Lung (tissue), 12 donors: ENCODE data around the gene TRPC4. TPM values are rescaled to one million over a fixed set of nuclear protein-coding genes. Genes with fewer than 3 reads are reported as not detected.

Experiments used
- ATAC-seq: fragments of 200-7000 bp; cut with Tn5 transposase; one replicate; pipeline ENCODE4 v1.9.1; 2020; ENCODE audit warnings: moderate number of reproducible peaks; ENCODE audit not compliant: insufficient read depth, low FRiP score
- DNase-seq, 3 donors: peaks; one replicate each; pipeline ENCODE4 v3.0.0-alpha.2; 2013 to 2017
- H3K27ac ChIP-seq, 2 donors: one replicate each; pipeline ENCODE4 v1.5.1; 2013; ENCODE audit warnings: mild to moderate bottlenecking in 2 of 2, moderate library complexity in 2 of 2, control low read depth in 1 of 2, inconsistent platforms in 1 of 2, low read depth in 1 of 2, low read length in 1 of 2
- H3K27me3 ChIP-seq, 3 donors: one replicate each; pipeline ENCODE4 v1.5.1; 2013; ENCODE audit warnings: low read length in 2 of 3; ENCODE audit not compliant: control insufficient read depth in 3 of 3, insufficient read depth in 3 of 3
- H3K36me3 ChIP-seq, 4 donors: one replicate each; pipeline ENCODE4 v1.5.1; 2013; ENCODE audit warnings: low read length in 4 of 4, mild to moderate bottlenecking in 1 of 4, moderate library complexity in 1 of 4; ENCODE audit not compliant: control insufficient read depth in 4 of 4, insufficient read depth in 4 of 4
- H3K4me1 ChIP-seq, 5 donors: one replicate each; pipeline ENCODE4 v1.5.1; 2013; ENCODE audit warnings: low read length in 5 of 5, mild to moderate bottlenecking in 2 of 5, moderate library complexity in 1 of 5; ENCODE audit not compliant: control insufficient read depth in 5 of 5, insufficient read depth in 5 of 5
- H3K4me3 ChIP-seq: one replicate; pipeline ENCODE4 v1.5.1; 2013; ENCODE audit warnings: mild to moderate bottlenecking, control low read depth, moderate library complexity
- H3K9ac ChIP-seq, 2 donors: one replicate each; pipeline ENCODE4 v1.5.1; 2013; ENCODE audit warnings: low read length in 2 of 2, control low read depth in 1 of 2; ENCODE audit not compliant: insufficient read depth in 1 of 2
- H3K9me3 ChIP-seq, 4 donors: one replicate each; pipeline ENCODE4 v1.5.1; 2013; ENCODE audit warnings: low read length in 3 of 4, mild to moderate bottlenecking in 1 of 4, moderate library complexity in 1 of 4; ENCODE audit not compliant: control insufficient read depth in 4 of 4, insufficient read depth in 3 of 4
- WGBS, 2 donors: extraction: QIAGEN DNeasy Blood & Tissue Kit; methylation state at CpG; one replicate each; pipeline ENCODE4 v1.1.7; 2013; 5-methylcytosine and 5-hydroxymethylcytosine counted together
- polyA plus RNA-seq, 2 donors: library from polyadenylated mRNA; stranded (reverse); fragments of 200-250 nt; gene quantifications; one replicate each; pipeline ENCODE4 v1.2.1, GENCODE V29; 2013
- total RNA-seq, 2 donors: library from RNA; depleted of rRNA in 1 of 2; stranded (reverse); fragments of >200 nt in 1 of 2; gene quantifications; one replicate each; pipeline ENCODE4 v1.2.1, GENCODE V29; 2014 to 2021
- TF ChIP-seq, protein P1 (sequence below): IDR thresholded peaks from 2 replicates; pipeline ENCODE4 v1.5.1; 2012; ENCODE audit warnings: mild to moderate bottlenecking; ENCODE audit errors: control extremely low read depth, extremely low read depth
- donor health status: control.
- donor health status: control.
- donor health status: Bipolar disorder and iron deficiency.
- donor health status: healthy.
- donor health status: DM: yes; HTN: yes; CAD: no.

Gene TRPC4
- total and polyA plus RNA-seq, 4 donors: 0.28 to 3.1 (median 0.94) TPM

DNA sequence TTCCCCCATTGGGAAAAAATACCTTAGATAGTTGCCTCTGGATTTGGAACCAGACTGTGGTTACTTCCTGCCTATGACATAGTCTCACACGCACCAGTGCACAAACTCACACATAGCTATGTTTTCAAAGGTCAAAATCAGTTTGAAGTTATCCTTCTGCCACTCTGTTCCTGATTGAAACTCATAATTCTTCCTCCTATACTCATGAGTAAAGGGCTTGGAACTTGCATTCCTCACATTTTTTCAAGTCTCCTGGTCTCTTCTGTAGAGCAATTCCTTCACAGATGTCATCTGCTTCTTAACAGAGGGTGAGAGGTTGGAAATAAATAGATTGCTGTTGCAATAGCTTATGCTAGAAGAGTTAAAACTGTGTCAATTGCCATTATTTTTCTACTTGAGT lies 252.4 kb downstream of the TRPC4 start:
- no peaks in the 10 kb centered on the region for H3K27me3 ChIP-seq
- H3K27ac ChIP-seq: no peak overlapping the region
- no peaks in the 10 kb centered on the region for H3K36me3 ChIP-seq
- DNase-seq (no peak), ATAC-seq (peak; percentile 53)
- no peak overlapping the region for H3K9ac ChIP-seq
- no peak overlapping the region for H3K4me3 ChIP-seq
- TF ChIP-seq, protein P1, sequence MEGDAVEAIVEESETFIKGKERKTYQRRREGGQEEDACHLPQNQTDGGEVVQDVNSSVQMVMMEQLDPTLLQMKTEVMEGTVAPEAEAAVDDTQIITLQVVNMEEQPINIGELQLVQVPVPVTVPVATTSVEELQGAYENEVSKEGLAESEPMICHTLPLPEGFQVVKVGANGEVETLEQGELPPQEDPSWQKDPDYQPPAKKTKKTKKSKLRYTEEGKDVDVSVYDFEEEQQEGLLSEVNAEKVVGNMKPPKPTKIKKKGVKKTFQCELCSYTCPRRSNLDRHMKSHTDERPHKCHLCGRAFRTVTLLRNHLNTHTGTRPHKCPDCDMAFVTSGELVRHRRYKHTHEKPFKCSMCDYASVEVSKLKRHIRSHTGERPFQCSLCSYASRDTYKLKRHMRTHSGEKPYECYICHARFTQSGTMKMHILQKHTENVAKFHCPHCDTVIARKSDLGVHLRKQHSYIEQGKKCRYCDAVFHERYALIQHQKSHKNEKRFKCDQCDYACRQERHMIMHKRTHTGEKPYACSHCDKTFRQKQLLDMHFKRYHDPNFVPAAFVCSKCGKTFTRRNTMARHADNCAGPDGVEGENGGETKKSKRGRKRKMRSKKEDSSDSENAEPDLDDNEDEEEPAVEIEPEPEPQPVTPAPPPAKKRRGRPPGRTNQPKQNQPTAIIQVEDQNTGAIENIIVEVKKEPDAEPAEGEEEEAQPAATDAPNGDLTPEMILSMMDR: no peak
- peaks cover 0 to 8% (median 0%) of the 10 kb centered on the region in 5 donors for H3K4me1 ChIP-seq
- H3K9me3 ChIP-seq: no peaks in the 10 kb centered on the region
- 58 to 87% methylated on average over 1 of the region's 1 CpG for WGBS, 2 donors

DNA sequence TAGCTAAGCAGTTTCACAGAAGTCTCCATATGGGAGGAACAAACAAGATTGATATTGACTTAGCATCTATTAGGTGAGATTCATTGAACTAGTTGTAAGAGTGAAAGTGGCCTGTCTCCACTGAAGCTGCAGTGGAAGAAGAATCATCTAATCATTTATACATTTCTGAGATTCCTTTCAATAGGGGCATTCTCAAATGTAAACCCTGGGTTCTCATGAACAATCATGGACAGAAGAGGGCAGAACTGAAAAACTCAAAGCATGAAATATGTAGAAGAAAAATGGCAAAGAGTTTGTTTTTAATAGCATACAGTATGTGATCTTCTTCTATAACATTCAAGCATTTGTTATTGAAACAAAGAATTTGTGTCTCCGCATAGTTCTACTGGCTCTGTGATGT lies 253.4 kb downstream of the TRPC4 start:
- DNase-seq (no peak), ATAC-seq (no peak)
- Histone ChIP-seq H3K9me3 (no peaks in the 10 kb centered on the region), H3K9ac (no peak overlapping the region), H3K27me3 (no peaks in the 10 kb centered on the region), H3K27ac (no peak overlapping the region), H3K4me3 (no peak overlapping the region), H3K4me1 (no peaks in the 10 kb centered on the region), H3K36me3 (no peaks in the 10 kb centered on the region)
- 95 to 97% methylated on average over 1 of the region's 1 CpG for WGBS, 2 donors
- TF ChIP-seq, protein P1: no peak

DNA sequence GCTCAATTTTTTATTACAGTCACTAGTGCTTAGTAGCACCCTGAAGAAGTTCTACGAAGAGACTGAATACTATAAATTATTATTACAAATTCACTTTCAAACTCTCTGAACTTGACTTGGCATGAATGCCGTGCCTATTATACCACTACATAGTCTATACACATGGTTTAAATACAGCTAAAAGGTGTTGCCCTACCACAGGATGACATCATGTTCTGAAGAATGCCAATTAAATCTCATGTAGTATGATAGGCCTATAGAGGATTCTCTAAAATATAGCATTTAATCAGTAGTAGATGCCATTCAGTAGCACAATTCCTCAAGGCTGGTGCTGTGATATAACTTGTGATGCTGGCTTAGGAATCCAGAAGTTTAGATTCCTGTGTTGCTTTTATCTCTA lies 254.3 kb downstream of the TRPC4 start:
- H3K9me3 ChIP-seq: no peaks in the 10 kb centered on the region
- no peaks in the 10 kb centered on the region for H3K4me1 ChIP-seq

DNA sequence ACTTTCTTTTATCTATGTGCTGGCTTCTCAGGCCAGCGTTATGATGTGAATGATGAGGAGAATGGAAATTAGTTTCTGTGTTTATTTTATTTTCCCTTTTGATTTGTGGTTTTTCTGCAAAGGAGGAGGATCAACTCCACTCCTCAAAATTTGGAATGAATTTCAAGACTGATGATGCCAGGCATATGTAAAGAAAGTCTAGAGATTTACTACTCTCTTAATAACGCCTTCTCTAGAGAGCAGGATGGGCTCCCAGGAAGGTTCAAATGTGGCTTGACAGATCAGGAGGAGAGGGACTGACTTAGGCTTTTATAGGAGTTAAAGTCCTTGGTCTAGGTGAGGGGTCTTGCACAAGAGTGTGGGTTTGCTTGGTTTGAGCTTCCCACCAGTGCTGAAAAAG lies 255.9 kb downstream of the TRPC4 start:
- WGBS, 2 donors: 74 to 79% methylated on average over 2 of the region's 2 CpGs
- H3K36me3 ChIP-seq: no peaks in the 10 kb centered on the region
- TF ChIP-seq, protein P1: no peak
- ATAC-seq: no peak
- H3K4me1 ChIP-seq: no peaks in the 10 kb centered on the region
- DNase-seq: no peak
- no peak overlapping the region for H3K9ac ChIP-seq
- H3K4me3 ChIP-seq: no peak overlapping the region
- H3K9me3 ChIP-seq: no peaks in the 10 kb centered on the region
- H3K27ac ChIP-seq: no peak overlapping the region
- H3K27me3 ChIP-seq: no peaks in the 10 kb centered on the region

More for the DNA sequence above, 254.3 kb downstream of the TRPC4 start:
- Histone ChIP-seq H3K27me3 (no peaks in the 10 kb centered on the region), H3K27ac (no peak overlapping the region), H3K36me3 (no peaks in the 10 kb centered on the region), H3K4me3 (no peak overlapping the region), H3K9ac (no peak overlapping the region)
- no peak for DNase-seq
- 91 to 92% methylated on average over 2 of the region's 2 CpGs for WGBS, 2 donors
- TF ChIP-seq, protein P1: no peak
- no peak for ATAC-seq
